NCI-H2196 treated with DMSO at 0.1 percent for 48 hours (cell line): Measurements from ENCODE around the gene ING1.

Experiments used
- DNase-seq: peaks from one replicate; lab custom pipeline; 2025; ENCODE audit not compliant: unreplicated experiment; lab: John Stamatoyannopoulos, UW

Gene ING1

GRCh38 chr13:110769097-110769496 lies 55.6 kb downstream of the ING1 start:
- DNase-seq: no peak

GRCh38 chr13:110770678-110771077 lies 57.2 kb downstream of the ING1 start:
- DNase-seq: no peak

- no peak for DNase-seq
Observed at GRCh38 chr13:110771194-110771593, 57.7 kb downstream of the ING1 start.

- no peak for DNase-seq
Observed at GRCh38 chr13:110772091-110772984, 58.8 kb downstream of the ING1 start.
